HepG2 (cell line): ENCODE measurements around the gene ATP2B2. TPM values are rescaled to one million over a fixed set of nuclear protein-coding genes. Genes with fewer than 3 reads are reported as not detected.

Experiments used
- ATAC-seq: fragments of 200-7000 bp; cut with Tn5 transposase; 3 replicates; pipeline ENCODE4 v1.9.1; 2020; ENCODE audit warnings: mild to moderate bottlenecking, moderate library complexity
- BruUV-seq: library from RNA; stranded (reverse); fragments of 400-500 nt; replicated peaks from 2 replicates; lab custom pipeline; 2021; lab: Mats Ljungman, UMichigan
- CTCF ChIA-PET: fragments of 300-600 bp; formaldehyde crosslinking; extraction: SDS; loops from one replicate; lab custom pipeline; 2021; ENCODE audit warnings: low total read pairs, inconsistent platforms, low intra/inter-chr PET ratio; lab: Yijun Ruan, JAX
- POLR2A ChIA-PET: fragments of 350-600 bp; sonication (Branson Sonifier 250); formaldehyde crosslinking; loops from one replicate; lab custom pipeline; 2020; ENCODE audit warnings: antibody characterized with exemption, inconsistent platforms; lab: Yijun Ruan, JAX
- DNase-seq: peaks from one replicate; pipeline ENCODE4 v3.0.0-alpha.2; 2015; ENCODE audit warnings: low spot score
- FAIRE-seq: peaks from 3 replicates; lab custom pipeline; 2011; peaks lifted over from hg19 to GRCh38; lab: Jason Lieb, UNC
- H2AFZ ChIP-seq: one replicate; pipeline ENCODE4 v1.6.1; 2011; ENCODE audit warnings: low read length, inconsistent platforms
- H3K27ac ChIP-seq: fragments of 300-600 bp; 3 replicates; pipeline ENCODE4 v1.8.0; 2011; ENCODE audit warnings: mixed run types, mild to moderate bottlenecking, mixed read lengths, low read length, inconsistent platforms; ENCODE audit not compliant: insufficient read depth; ENCODE audit errors: extremely low read length
- H3K27me3 ChIP-seq, 2 experiments: fragments of 200-600 bp in 1 of 2; 2 replicates in 1 of 2; 3 replicates in 1 of 2; pipeline versions ENCODE4 v1.6.0 to v1.8.0; 2011; ENCODE audit warnings: low read length in 2 of 2, mild to moderate bottlenecking in 2 of 2, moderate library complexity in 2 of 2, inconsistent platforms in 1 of 2; ENCODE audit not compliant: insufficient read depth in 2 of 2, control insufficient read depth in 1 of 2
- H3K36me3 ChIP-seq, 2 experiments: fragments of 200-600 bp in 1 of 2; replicated peaks in 1 of 2; 2 replicates in 1 of 2; 3 replicates in 1 of 2; pipeline versions ENCODE4 v1.5.1 to v1.8.0; 2011; ENCODE audit warnings: low read length in 2 of 2, inconsistent platforms in 1 of 2; ENCODE audit not compliant: insufficient read depth in 2 of 2, control insufficient read depth in 1 of 2
- H3K4me1 ChIP-seq: 2 replicates; pipeline ENCODE4 v1.5.1; 2012; ENCODE audit warnings: low read length, inconsistent platforms; ENCODE audit not compliant: insufficient read depth
- H3K4me2 ChIP-seq: 2 replicates; pipeline ENCODE4 v1.6.0; 2011; ENCODE audit warnings: low read depth, low read length, inconsistent platforms
- H3K4me3 ChIP-seq, 3 experiments: fragments of 200-600 bp in 1 of 3; sonication (generic), shearing (Covaris generic) in 1 of 3; replicated peaks in 1 of 3; 2 replicates each; pipeline ENCODE4 v1.5.1; 2011 to 2016; ENCODE audit warnings: low read length in 3 of 3, inconsistent platforms in 2 of 3, low read depth in 2 of 3, mild to moderate bottlenecking in 2 of 3, control low read depth in 1 of 3, mixed read lengths in 1 of 3; ENCODE audit not compliant: insufficient read depth in 1 of 3
- H3K79me2 ChIP-seq: one replicate; pipeline ENCODE4 v1.6.1; 2011; ENCODE audit warnings: low read length, inconsistent platforms; ENCODE audit not compliant: insufficient read depth
- H3K9ac ChIP-seq: 2 replicates; pipeline ENCODE4 v1.6.0; 2011; ENCODE audit warnings: mild to moderate bottlenecking, low read depth, low read length, inconsistent platforms; ENCODE audit not compliant: insufficient read depth
- H3K9me3 ChIP-seq: 2 replicates; pipeline ENCODE4 v1.5.1; 2012; ENCODE audit warnings: mild to moderate bottlenecking, low read length
- H4K20me1 ChIP-seq: 2 replicates; pipeline ENCODE4 v1.6.0; 2011; ENCODE audit warnings: inconsistent platforms, mild to moderate bottlenecking, low read length, moderate library complexity; ENCODE audit not compliant: insufficient read depth
- ASH2L ChIP-seq: fragments of 300-600, 200-600 bp; sonication (generic); IDR thresholded peaks from 2 replicates; pipeline ENCODE4 v1.7.0; 2017; ENCODE audit warnings: low read depth, mild to moderate bottlenecking, moderate library complexity, mixed read lengths, low read length; ENCODE audit not compliant: insufficient read length
- DNMT1 ChIP-seq: sonication (generic); formaldehyde crosslinking; IDR thresholded peaks from 2 replicates; pipeline ENCODE4 v1.5.1; 2020; ENCODE audit warnings: mild to moderate bottlenecking, missing genetic modification reagents
- GTF3A ChIP-seq: sonication (generic); formaldehyde crosslinking; conservative IDR thresholded peaks from 2 replicates; pipeline ENCODE4 v1.4.0; 2020; ENCODE audit warnings: mild to moderate bottlenecking, missing genetic modification reagents
- RFX1 ChIP-seq: fragments of 450-650 bp; IDR thresholded peaks from 2 replicates; pipeline ENCODE4 v1.6.1; 2017
- SIX4 ChIP-seq: sonication (generic); formaldehyde crosslinking; IDR thresholded peaks from 2 replicates; pipeline ENCODE4 v1.4.0; 2020; ENCODE audit warnings: missing genetic modification reagents
- TBP ChIP-seq: sonication (generic); formaldehyde crosslinking; IDR thresholded peaks from 2 replicates; pipeline ENCODE4 v1.5.0; 2020; ENCODE audit warnings: missing genetic modification reagents
- ZNF224 ChIP-seq: sonication (generic); formaldehyde crosslinking; IDR thresholded peaks from 2 replicates; pipeline ENCODE4 v1.5.0; 2020; ENCODE audit warnings: mild to moderate bottlenecking, missing genetic modification reagents
- ZNF644 ChIP-seq: IDR thresholded peaks from 2 replicates; pipeline ENCODE4 v1.6.1; 2016; ENCODE audit warnings: low read depth
- WGBS: methylation state at CpG from one replicate; pipeline ENCODE4 v1.1.6; 2017; ENCODE audit warnings: low lambda C conversion rate; 5-methylcytosine and 5-hydroxymethylcytosine counted together
- in situ Hi-C: cut with HindIII; loops from 2 replicates; pipeline ENCODE4 v1.10.0; 2017; ENCODE audit warnings: low pct_unique_long_range_greater_than_20kb; ENCODE audit not compliant: extremely low pct_ligation_motif_present
- intact Hi-C: fragments of 100-400 bp; cut with micrococcal nuclease; formaldehyde crosslinking; loops from one replicate; pipeline ENCODE4 v1.10.0; 2022; ENCODE audit not compliant: unreplicated experiment
- polyA plus RNA-seq, 8 experiments: library from polyadenylated mRNA; depleted of rRNA in 3 of 8; stranded (reverse) in 7 of 8; unstranded in 1 of 8; fragments of >200 nt; fragmentation: Illumina TruSeq in 4 of 8; extraction: Trizol in 4 of 8; gene quantifications; 2 replicates each; pipeline versions ENCODE4 v1.2.1 to v1.2.3, GENCODE V29; 2011 to 2016; ENCODE audit warnings: low read depth in 4 of 8, missing spikeins in 1 of 8, mixed read lengths in 1 of 8; ENCODE audit not compliant: insufficient read depth in 1 of 8
- total RNA-seq, 5 experiments: library from RNA; depleted of rRNA; stranded (reverse); fragments of >200 nt; fragmentation: Illumina TruSeq; extraction: Trizol; gene quantifications; 2 replicates each; pipeline ENCODE4 v1.2.3, GENCODE V29; 2016; ENCODE audit warnings: low read depth in 1 of 5
- TF ChIP-seq, protein P1 (sequence below): sonication (generic); formaldehyde crosslinking; IDR thresholded peaks from 2 replicates; pipeline ENCODE4 v1.4.0; 2020; ENCODE audit warnings: missing genetic modification reagents

Gene ATP2B2
- total and polyA plus RNA-seq, 2 of the 13 experiments (the other 11 are each of a cell fraction or from before 2014, with no cell fraction given): 1.5 to 2.3 TPM

GRCh38 chr3:10356461-10356981 lies 148.9 kb downstream of the ATP2B2 start:
- DNase-seq (no peak), ATAC-seq (no peak), FAIRE-seq (no peak)
- H3K4me3 ChIP-seq: no peak overlapping the region
- ChIA-PET CTCF (no interaction called here), POLR2A (no interaction called here)
- 45% methylated on average over 5 of the region's 5 CpGs for WGBS
- H3K36me3 ChIP-seq: no peaks in the 10 kb centered on the region; a peak in 1 of 5 replicates
- no peak overlapping the region for H3K9ac ChIP-seq
- peaks cover 1 to 9% of the 10 kb centered on the region in 2 experiments; a peak in 1 of 5 replicates for H3K27me3 ChIP-seq
- H3K4me2 ChIP-seq: no peak overlapping the region
- in situ Hi-C loops (no loop called here), intact Hi-C loops (no loop called here)
- no peaks in the 10 kb centered on the region for H3K79me2 ChIP-seq
- H3K4me1 ChIP-seq: no peaks in the 10 kb centered on the region
- no peak overlapping the region for H2AFZ ChIP-seq
- TF ChIP-seq GTF3A (CRISPR knock-in tag): no peak
- TF ChIP-seq ZNF224: no peak
- TF ChIP-seq, protein P1, sequence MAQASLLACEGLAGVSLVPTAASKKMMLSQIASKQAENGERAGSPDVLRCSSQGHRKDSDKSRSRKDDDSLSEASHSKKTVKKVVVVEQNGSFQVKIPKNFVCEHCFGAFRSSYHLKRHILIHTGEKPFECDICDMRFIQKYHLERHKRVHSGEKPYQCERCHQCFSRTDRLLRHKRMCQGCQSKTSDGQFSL (CRISPR knock-in tag): no peak
- no peak for TF ChIP-seq SIX4 (CRISPR knock-in tag)
- no peak for TF ChIP-seq ZNF644 (CRISPR knock-in tag)
- no peak for TF ChIP-seq ASH2L
- TF ChIP-seq DNMT1 (CRISPR knock-in tag): no peak
- no peak for TF ChIP-seq RFX1
- BruUV-seq: no TSS peak
- H4K20me1 ChIP-seq: no peaks in the 10 kb centered on the region
- no peak overlapping the region for H3K27ac ChIP-seq
- H3K9me3 ChIP-seq: no peaks in the 10 kb centered on the region

DNA sequence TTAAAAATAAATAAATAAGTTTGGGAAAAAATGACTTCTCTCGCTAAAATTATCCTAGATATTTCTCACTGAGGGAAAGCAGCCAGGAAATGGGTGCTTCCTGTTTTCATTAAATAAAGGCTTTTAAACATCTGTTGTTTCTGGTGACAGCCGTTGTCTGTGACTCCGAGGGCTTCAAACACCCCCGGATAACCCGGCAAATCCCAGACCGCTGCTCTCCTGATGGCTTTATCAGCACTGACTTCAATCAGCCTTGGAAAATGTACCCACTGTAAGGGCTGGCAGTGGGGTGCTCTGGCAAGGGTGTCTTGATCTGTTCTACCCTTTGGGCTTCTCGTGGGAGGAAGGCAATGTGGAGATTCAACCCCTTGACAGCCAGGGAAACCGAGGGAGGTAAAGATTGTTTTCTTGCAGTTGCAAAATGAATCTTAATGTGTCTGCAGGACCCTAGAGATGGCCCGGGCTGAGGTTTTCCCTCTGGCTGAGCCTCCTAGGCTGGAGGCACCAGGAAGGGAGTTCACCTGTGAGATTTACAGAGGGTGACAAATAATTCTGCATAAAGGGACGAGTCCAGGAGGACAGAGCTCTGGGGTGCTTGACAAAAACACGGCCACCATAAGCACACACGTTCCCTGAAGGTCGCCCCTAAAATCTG lies 150.9 kb downstream of the ATP2B2 start:
- H3K4me2 ChIP-seq: no peak overlapping the region
- no peak overlapping the region for H3K27ac ChIP-seq
- no peaks in the 10 kb centered on the region for H3K79me2 ChIP-seq
- intact Hi-C loops: no loop called here
- no peak overlapping the region for H2AFZ ChIP-seq
- ATAC-seq: no peak
- H3K4me1 ChIP-seq: no peaks in the 10 kb centered on the region
- no peak overlapping the region for H3K4me3 ChIP-seq
- no peak for TF ChIP-seq TBP
- POLR2A ChIA-PET: no interaction called here
- H3K36me3 ChIP-seq: no peaks in the 10 kb centered on the region; a peak in 1 of 5 replicates
- in situ Hi-C loops: no loop called here
- no peak overlapping the region for H3K9ac ChIP-seq
- no peaks in the 10 kb centered on the region for H4K20me1 ChIP-seq
- CTCF ChIA-PET: no interaction called here
- FAIRE-seq: no peak
- no peaks in the 10 kb centered on the region for H3K9me3 ChIP-seq
- no peak for DNase-seq
- H3K27me3 ChIP-seq: peaks cover 1 to 9% of the 10 kb centered on the region in 2 experiments; a peak in 1 of 5 replicates
- no TSS peak for BruUV-seq
- WGBS: 61% methylated on average over 13 of the region's 13 CpGs
